Erythroblast (primary cell): ENCODE results near the gene CEP120.

Experiments
- GATA1 ChIP-seq: IDR thresholded peaks from 2 replicates; pipeline ENCODE4 v1.6.1; 2011; ENCODE audit warnings: low read depth, mild to moderate bottlenecking, control low read depth, low read length, moderate library complexity
- POLR2A ChIP-seq: IDR thresholded peaks from 2 replicates; pipeline ENCODE4 v1.6.1; 2011; ENCODE audit warnings: mild to moderate bottlenecking, low read length

GRCh38 chr5:123439709-123440108, 16.5 kb upstream of the CEP120 start:
- TF ChIP-seq POLR2A (no peak), GATA1 (no peak)
